ENCODE measurements around the gene AXL. TPM values are rescaled to one million over a fixed set of nuclear protein-coding genes. Genes with fewer than 3 reads are reported as not detected.

AXL gene
- total and polyA plus RNA-seq, 9 donors: 25.0 to 39.9 (median 29.4) TPM

DNA sequence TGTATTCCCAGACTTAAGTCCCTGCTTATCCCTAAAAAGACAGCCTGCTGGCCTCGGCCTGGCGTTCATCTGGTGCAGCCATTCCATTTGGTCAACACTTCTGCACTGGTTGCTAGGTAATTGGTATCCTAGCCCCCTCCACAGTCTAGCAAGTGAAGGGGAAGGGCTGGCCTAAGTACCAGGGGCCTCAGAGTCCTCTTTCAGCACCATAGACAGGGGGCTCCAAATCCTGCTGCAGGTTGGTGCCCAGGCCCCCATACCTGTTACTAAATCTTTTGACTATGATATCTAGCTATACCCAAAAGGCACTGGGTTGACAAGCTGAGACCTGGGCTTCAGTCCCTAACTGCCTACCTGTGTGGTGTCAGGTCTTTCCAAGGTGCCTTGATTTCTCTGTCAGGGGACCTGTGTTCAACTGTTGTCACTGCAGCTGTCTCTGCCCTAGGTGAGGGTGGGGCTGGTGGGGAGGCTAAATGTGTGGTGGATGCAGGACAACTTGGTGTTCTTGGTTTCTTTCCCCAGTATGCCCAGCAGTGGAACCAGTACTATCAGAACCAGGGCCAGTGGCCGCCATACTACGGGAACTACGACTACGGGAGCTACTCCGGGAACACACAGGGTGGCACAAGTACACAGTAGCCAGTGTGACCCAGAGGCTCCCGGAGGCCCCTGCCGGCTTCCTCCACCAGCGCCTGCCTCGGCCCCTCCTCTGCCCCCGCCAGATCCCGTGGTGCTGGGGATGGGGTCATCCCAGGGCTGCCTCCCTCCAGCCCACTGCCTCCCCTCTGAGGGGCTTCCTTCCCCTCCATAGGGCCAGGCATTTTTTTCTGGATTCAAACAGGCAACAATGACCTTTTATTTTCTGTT lies 87.1 kb downstream of the AXL start:
- DNase-seq: no peak
- no peaks in the 10 kb centered on the region for H3K9me3 ChIP-seq (replicated peaks; ENCODE audit: control insufficient read depth, low read depth, low read length)
- peaks cover 61% of the 10 kb centered on the region for H3K36me3 ChIP-seq (ENCODE audit: control insufficient read depth, insufficient read depth, low read length)
- H3K27ac ChIP-seq (ENCODE audit: low read length): peak overlapping the region; percentile 98
- H3K4me1 ChIP-seq (ENCODE audit: control insufficient read depth, insufficient read depth, low read length): peaks cover 57% of the 10 kb centered on the region
- 80% methylated on average over 13 of the region's 13 CpGs for WGBS (ENCODE audit: insufficient coverage)
- H3K27me3 ChIP-seq (ENCODE audit: control insufficient read depth, insufficient read depth, low read length): no peaks in the 10 kb centered on the region
- H3K4me3 ChIP-seq (ENCODE audit: low read length): no peak overlapping the region

DNA sequence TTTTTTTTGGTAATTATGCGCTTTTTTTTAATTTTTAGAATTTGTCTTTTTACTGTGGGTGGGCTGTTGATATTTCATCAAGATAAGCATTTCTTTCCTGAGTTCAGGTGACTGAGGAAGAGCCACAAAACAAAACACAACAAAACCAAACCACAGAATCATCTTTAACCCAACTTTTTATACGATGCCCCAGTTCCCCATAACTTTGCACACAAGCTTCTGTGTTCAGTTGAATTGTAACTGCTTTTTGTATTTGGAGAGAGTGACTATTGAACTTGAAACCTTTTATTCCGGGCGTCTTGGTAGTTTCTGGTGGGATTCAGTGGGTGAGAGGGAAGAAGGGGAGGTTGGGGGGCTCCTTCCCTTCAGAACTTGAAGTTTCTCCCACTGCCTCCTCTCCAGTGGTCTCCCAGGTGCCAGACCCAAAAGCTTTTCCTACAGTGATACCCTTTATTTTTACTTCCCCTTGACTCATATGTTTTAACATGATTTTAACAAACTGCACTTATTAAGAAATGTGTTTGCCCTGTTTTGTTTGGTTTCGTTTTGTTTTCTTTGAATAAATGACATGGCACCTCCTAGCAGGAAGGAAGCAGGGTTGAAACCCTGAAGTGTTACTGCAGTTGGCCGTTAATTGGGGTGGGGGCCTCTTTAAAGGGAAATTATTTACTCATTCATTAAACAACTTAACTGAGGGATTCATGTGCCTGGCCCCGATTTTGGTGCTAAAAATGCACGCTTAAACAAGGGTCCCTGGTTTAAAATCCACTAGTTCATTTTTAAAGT lies 88.3 kb downstream of the AXL start:
- no peak for DNase-seq
- peaks cover 56% of the 10 kb centered on the region for H3K4me1 ChIP-seq (ENCODE audit: control insufficient read depth, insufficient read depth, low read length)
- no peaks in the 10 kb centered on the region for H3K27me3 ChIP-seq (ENCODE audit: control insufficient read depth, insufficient read depth, low read length)
- no peak overlapping the region for H3K4me3 ChIP-seq (ENCODE audit: low read length)
- peaks cover 55% of the 10 kb centered on the region for H3K36me3 ChIP-seq (ENCODE audit: control insufficient read depth, insufficient read depth, low read length)
- 100% methylated on average over 1 of the region's 8 CpGs for WGBS (ENCODE audit: insufficient coverage)
- peak overlapping the region; percentile 98 for H3K27ac ChIP-seq (ENCODE audit: low read length)
- H3K9me3 ChIP-seq (replicated peaks; ENCODE audit: control insufficient read depth, low read depth, low read length): no peaks in the 10 kb centered on the region

DNA sequence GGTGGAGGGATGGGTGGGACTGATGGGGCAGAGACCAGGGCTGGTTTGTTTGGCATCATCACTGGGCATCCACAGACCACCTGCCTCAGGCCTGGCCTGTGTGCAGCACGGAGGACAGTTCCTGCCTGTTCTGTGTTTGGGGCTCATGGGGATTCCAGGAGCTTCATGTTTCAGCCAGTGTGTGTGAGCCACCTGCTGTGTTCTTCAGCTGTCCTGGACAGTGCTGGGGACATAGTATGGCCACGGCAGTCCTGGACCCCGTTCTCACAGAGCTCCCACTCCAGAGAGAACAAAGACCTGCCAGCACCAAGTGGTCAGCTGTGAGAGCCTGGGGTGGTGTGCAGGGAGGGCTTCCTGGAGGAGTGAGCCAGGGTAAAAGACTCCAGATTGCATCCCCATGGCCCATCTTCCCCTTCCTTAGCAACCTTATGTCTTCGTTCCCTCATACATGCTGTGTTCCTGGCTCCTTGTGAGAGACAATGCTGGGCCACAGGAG lies 89.0 kb downstream of the AXL start:
- Histone ChIP-seq H3K4me1 (ENCODE audit: control insufficient read depth, insufficient read depth, low read length) (peaks cover 52% of the 10 kb centered on the region), H3K27me3 (ENCODE audit: control insufficient read depth, insufficient read depth, low read length) (no peaks in the 10 kb centered on the region), H3K9me3 (replicated peaks; ENCODE audit: control insufficient read depth, low read depth, low read length) (no peaks in the 10 kb centered on the region), H3K27ac (ENCODE audit: low read length) (peak overlapping the region; percentile 98), H3K4me3 (ENCODE audit: low read length) (no peak overlapping the region), H3K36me3 (ENCODE audit: control insufficient read depth, insufficient read depth, low read length) (peaks cover 55% of the 10 kb centered on the region)
- WGBS (ENCODE audit: insufficient coverage): 43% methylated on average over 1 of the region's 4 CpGs
- DNase-seq: peak; percentile 80

DNA sequence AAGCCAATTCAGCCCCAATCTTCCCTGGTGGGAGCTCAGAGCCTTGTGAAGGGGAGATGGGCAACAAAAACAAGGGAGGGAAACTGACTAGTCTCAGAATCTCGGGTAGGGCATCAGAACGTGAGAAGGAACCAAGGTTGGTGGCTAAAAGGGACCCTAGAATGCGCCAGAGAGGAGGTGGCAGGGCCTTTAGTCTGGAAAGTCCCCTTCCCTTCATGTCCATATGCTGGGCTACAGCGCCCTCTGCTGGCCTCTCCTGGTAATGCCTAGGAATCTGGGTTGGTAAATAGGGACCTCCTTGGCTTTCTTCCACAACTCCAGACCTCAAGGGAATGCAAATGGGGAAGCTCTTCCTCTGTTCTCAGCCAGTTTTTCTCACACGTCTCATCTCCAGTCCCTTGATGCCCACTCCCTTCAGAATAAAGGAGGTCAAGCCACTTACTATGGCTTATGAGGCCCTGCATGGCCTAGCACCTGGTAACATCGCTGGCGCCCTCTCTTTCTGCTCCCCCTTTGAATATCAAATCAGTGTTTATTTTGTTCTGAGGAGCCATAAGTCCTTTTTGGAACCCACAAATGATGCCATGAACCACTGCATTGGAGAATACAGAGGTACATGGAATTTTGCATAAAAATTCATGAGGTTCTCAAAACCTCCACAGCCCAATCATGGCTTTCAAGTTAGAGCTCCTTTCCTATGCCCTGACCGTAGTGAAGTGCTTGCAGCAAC lies 89.6 kb downstream of the AXL start:
- Histone ChIP-seq H3K27me3 (ENCODE audit: control insufficient read depth, insufficient read depth, low read length) (no peaks in the 10 kb centered on the region), H3K4me1 (ENCODE audit: control insufficient read depth, insufficient read depth, low read length) (peaks cover 52% of the 10 kb centered on the region), H3K36me3 (ENCODE audit: control insufficient read depth, insufficient read depth, low read length) (peaks cover 55% of the 10 kb centered on the region), H3K27ac (ENCODE audit: low read length) (peak overlapping the region; percentile 98), H3K4me3 (ENCODE audit: low read length) (no peak overlapping the region), H3K9me3 (replicated peaks; ENCODE audit: control insufficient read depth, low read depth, low read length) (no peaks in the 10 kb centered on the region)
- 7% methylated on average over 4 of the region's 8 CpGs for WGBS (ENCODE audit: insufficient coverage)
- DNase-seq: peak; percentile 95

DNA sequence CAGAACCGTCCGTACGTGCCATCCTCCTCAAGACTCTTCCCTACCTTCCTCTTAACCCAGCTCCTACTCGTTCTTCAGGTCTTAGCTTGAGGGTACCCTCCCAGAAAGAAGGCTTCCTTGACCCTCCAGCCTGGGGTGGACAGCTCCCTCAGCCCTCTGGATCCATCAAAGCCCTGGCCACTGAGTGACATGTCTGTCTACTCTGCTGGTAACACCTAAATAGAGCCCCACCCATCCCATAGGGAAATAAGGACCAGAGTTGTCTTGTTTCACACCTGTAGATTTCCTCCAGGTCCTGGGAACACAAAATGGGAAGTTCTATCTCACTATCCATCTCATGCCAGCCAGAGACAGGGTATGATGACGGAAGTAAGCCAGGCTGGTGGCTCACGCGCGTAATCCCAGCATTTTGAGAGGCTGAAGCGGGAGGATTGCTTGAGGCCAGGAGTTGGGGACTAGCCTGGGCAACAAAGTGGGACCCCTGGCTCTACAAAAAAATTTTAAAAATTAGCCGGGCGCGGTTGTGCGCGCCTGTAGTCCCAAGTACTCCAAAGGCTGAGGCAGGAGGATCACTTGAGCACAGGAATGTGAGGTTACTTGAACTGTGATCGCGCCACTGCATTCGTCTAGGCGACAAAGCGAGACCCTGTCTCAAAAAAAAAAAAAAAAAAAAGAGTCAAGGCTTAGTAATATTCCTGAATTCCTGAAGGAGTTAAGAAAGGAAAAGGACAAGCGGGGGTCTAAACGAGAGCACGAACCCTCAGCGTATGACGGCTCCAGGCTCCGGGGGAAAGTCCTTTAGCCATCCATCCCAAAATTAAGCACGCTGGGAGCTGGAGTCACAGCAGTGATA lies 90.4 kb downstream of the AXL start:
- WGBS (ENCODE audit: insufficient coverage): 24% methylated on average over 16 of the region's 26 CpGs
- Histone ChIP-seq H3K27ac (ENCODE audit: low read length) (peak overlapping the region; percentile 98), H3K4me1 (ENCODE audit: control insufficient read depth, insufficient read depth, low read length) (peaks cover 48% of the 10 kb centered on the region), H3K27me3 (ENCODE audit: control insufficient read depth, insufficient read depth, low read length) (no peaks in the 10 kb centered on the region), H3K4me3 (ENCODE audit: low read length) (peak overlapping the region; percentile 89), H3K9me3 (replicated peaks; ENCODE audit: control insufficient read depth, low read depth, low read length) (no peaks in the 10 kb centered on the region), H3K36me3 (ENCODE audit: control insufficient read depth, insufficient read depth, low read length) (peaks cover 55% of the 10 kb centered on the region)
- peak; percentile 47 for DNase-seq

DNA sequence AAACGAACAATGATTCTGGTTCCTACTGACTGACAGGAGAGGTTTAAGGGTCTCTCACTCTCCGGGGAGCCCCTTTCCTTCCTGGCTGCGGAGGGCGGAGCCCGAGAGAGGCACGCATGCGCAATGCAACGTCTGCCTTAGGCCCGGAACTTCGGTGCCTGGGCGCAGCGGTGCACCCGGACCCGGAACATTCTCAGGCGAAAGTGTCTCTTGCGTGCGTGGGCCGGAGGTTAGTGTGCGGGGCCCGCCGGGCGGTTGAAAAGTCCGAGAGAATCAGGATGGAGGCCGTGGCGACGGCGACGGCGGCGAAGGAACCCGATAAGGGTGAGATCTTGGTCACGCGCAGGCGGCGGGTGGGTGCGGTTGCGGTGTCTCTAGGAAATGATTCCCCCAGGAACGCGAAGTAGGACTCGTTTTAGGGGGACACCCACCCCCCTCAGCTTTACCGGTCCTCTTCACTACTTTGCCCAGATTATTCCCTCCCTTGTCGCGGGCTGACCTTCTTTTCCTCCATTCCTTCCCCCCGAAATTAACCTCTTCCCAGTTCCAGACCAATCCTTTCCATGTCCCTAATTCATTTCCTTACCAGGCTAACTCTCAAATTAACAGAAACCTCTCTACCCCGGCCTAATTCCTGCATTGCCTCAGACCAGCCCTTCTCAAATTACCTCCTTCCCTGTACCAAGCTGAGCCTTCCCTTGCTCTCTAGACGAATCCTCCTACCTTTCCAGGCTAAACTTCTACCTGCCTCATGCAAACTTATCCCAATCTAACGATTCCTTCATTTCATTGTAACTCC lies 91.2 kb downstream of the AXL start, which contains the start of gene CCDC97:
TSS of gene CCDC97 (plus strand) at position 140 of the 799 bp plus-strand sequence. CDS start at position 279, 139 bp downstream.
- peak; percentile 95 for DNase-seq
- Histone ChIP-seq H3K27ac (ENCODE audit: low read length) (peak within 1 kb of the TSS; percentile 98), H3K4me1 (ENCODE audit: control insufficient read depth, insufficient read depth, low read length) (peaks cover 47% of the 10 kb centered on the region), H3K9me3 (replicated peaks; ENCODE audit: control insufficient read depth, low read depth, low read length) (no peaks in the 10 kb centered on the region), H3K27me3 (ENCODE audit: control insufficient read depth, insufficient read depth, low read length) (no peaks in the 10 kb centered on the region), H3K4me3 (ENCODE audit: low read length) (peak within 1 kb of the TSS; percentile 89), H3K36me3 (ENCODE audit: control insufficient read depth, insufficient read depth, low read length) (peaks cover 52% of the 10 kb centered on the region)
- WGBS (ENCODE audit: insufficient coverage): under 1% methylated on average over 32 of the region's 47 CpGs

DNA sequence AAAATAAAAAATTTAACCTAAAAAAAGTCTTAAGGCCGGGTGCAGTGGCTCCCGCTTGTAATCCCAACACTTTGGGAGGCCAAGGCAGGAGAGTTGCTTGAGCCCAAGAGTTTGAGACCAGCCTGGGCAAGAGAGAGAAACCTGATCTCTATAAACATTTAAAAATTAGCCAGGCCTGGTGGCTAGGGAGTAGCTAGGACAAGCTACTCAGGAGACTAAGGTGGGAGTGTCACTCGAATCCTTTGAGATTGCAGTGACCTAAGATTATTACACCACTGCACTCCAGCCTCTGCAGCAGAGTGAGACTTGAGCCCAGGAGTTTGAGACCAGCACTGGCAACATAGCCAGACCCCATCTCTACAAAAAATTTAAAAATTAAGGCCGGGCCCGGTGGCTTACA lies 92.0 kb downstream of the AXL start:
- peaks cover 52% of the 10 kb centered on the region for H3K36me3 ChIP-seq (ENCODE audit: control insufficient read depth, insufficient read depth, low read length)
- no peaks in the 10 kb centered on the region for H3K9me3 ChIP-seq (replicated peaks; ENCODE audit: control insufficient read depth, low read depth, low read length)
- H3K27me3 ChIP-seq (ENCODE audit: control insufficient read depth, insufficient read depth, low read length): no peaks in the 10 kb centered on the region
- H3K4me1 ChIP-seq (ENCODE audit: control insufficient read depth, insufficient read depth, low read length): peaks cover 45% of the 10 kb centered on the region
- no peak for DNase-seq
- peak overlapping the region; percentile 98 for H3K27ac ChIP-seq (ENCODE audit: low read length)
- peak overlapping the region; percentile 89 for H3K4me3 ChIP-seq (ENCODE audit: low read length)
- 56% methylated on average over 1 of the region's 5 CpGs for WGBS (ENCODE audit: insufficient coverage)
